ENCODE measurements around the gene PDE4D. TPM values are rescaled to one million over a fixed set of nuclear protein-coding genes. Genes with fewer than 3 reads are reported as not detected.

Gene PDE4D
- total RNA-seq, 1 experiment from 2014 or later, result 6.5 TPM

DNA sequence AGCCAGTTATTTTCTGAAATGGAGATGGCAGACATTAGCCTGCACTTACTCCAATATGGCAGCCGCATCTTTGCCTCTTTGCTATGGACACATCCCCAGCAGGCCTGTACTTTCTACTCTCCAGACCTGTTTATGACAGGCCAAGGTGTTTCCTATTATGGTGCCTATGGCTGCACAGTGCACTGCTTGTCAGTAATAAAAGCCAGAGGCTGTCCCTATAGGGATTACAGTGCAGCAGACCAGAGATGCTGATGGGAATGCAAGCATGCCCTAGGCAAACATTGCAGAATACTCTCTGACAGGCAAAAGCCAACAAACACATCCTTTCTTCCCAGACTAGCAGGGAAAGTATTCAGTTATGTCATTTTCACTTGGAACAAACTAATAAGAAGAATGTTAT is 867.8 kb downstream of the PDE4D start:
- TF ChIP-seq EZH2 (IDR thresholded peaks at IDR 0.05; ENCODE audit: borderline replicate concordance, low read depth, low read length, poor library complexity, severe bottlenecking), result no peak
- TF ChIP-seq, protein P1, sequence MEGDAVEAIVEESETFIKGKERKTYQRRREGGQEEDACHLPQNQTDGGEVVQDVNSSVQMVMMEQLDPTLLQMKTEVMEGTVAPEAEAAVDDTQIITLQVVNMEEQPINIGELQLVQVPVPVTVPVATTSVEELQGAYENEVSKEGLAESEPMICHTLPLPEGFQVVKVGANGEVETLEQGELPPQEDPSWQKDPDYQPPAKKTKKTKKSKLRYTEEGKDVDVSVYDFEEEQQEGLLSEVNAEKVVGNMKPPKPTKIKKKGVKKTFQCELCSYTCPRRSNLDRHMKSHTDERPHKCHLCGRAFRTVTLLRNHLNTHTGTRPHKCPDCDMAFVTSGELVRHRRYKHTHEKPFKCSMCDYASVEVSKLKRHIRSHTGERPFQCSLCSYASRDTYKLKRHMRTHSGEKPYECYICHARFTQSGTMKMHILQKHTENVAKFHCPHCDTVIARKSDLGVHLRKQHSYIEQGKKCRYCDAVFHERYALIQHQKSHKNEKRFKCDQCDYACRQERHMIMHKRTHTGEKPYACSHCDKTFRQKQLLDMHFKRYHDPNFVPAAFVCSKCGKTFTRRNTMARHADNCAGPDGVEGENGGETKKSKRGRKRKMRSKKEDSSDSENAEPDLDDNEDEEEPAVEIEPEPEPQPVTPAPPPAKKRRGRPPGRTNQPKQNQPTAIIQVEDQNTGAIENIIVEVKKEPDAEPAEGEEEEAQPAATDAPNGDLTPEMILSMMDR (conservative IDR thresholded peaks at IDR 0.05; ENCODE audit: low read depth, low read length), result no peak
- POLR2A ChIA-PET (ENCODE audit: low non-redundant PET), result no interaction called here
- Histone ChIP-seq H3K9me3 (ENCODE audit: low read depth, low read length, poor library complexity, severe bottlenecking) (peaks cover 16% of the 10 kb centered on the region), H3K4me3 (ENCODE audit: low read depth, low read length, poor library complexity, severe bottlenecking) (no peak overlapping the region), H3K27ac (ENCODE audit: low read depth, low read length, poor library complexity, severe bottlenecking) (no peak overlapping the region), H3K27me3 (replicated peaks; ENCODE audit: insufficient read depth, low read depth, low read length, poor library complexity) (no peaks in the 10 kb centered on the region), H3K4me1 (ENCODE audit: insufficient read depth, low read length, poor library complexity, severe bottlenecking) (no peaks in the 10 kb centered on the region), H3K36me3 (ENCODE audit: insufficient read depth, low read length, poor library complexity, severe bottlenecking) (no peaks in the 10 kb centered on the region)
- BruUV-seq (replicated peaks), result no TSS peak
- CTCF ChIA-PET, result no interaction called here
- DNase-seq (ENCODE audit: low spot score), result no peak
- intact Hi-C loops (cut with micrococcal nuclease; ENCODE audit: unreplicated experiment), result no loop called here

DNA sequence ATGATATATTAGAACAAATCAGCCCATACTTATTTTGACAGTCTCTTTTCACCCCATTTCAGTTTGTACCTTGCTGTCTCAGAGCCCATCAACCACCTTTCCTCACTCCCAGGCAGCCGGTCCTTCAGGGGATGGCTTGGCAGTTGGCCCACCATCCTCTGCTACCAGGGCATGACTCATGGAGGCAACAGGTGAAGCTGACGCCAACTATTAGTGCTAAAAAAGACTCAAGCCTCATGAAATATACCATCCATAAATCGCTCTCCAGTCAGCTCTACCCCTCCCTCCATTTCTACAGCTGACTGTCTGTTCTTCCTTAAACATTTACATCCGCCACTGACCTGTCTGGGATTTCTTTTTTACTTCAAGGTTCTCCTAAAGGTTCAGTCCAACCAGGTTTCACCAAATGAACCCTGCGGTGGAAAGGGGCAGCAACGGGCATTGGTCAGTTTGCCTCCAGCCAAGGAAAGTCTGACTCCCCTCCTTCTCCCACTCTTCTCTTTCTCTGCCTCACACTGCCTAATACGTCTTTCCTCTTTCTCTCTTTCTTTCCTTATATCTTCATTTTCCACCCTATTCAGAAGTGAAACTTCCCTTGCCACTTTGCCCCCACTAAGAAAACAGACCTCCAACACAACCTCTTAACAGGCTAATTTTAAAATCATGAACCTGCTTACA is 871.5 kb downstream of the PDE4D start:
- Histone ChIP-seq H3K4me3 (ENCODE audit: low read depth, low read length, poor library complexity, severe bottlenecking) (no peak overlapping the region), H3K27ac (ENCODE audit: low read depth, low read length, poor library complexity, severe bottlenecking) (no peak overlapping the region), H3K27me3 (replicated peaks; ENCODE audit: insufficient read depth, low read depth, low read length, poor library complexity) (no peaks in the 10 kb centered on the region), H3K9me3 (ENCODE audit: low read depth, low read length, poor library complexity, severe bottlenecking) (no peaks in the 10 kb centered on the region), H3K36me3 (ENCODE audit: insufficient read depth, low read length, poor library complexity, severe bottlenecking) (no peaks in the 10 kb centered on the region), H3K4me1 (ENCODE audit: insufficient read depth, low read length, poor library complexity, severe bottlenecking) (no peaks in the 10 kb centered on the region)
- no TSS peak for BruUV-seq (replicated peaks)
- ChIA-PET POLR2A (ENCODE audit: low non-redundant PET) (no interaction called here), CTCF (no interaction called here)
- no peak for DNase-seq (ENCODE audit: low spot score)
- intact Hi-C loops (cut with micrococcal nuclease; ENCODE audit: unreplicated experiment), result no loop called here
- TF ChIP-seq, protein P1 (conservative IDR thresholded peaks at IDR 0.05; ENCODE audit: low read depth, low read length), result no peak
- TF ChIP-seq EZH2 (IDR thresholded peaks at IDR 0.05; ENCODE audit: borderline replicate concordance, low read depth, low read length, poor library complexity, severe bottlenecking), result no peak

DNA sequence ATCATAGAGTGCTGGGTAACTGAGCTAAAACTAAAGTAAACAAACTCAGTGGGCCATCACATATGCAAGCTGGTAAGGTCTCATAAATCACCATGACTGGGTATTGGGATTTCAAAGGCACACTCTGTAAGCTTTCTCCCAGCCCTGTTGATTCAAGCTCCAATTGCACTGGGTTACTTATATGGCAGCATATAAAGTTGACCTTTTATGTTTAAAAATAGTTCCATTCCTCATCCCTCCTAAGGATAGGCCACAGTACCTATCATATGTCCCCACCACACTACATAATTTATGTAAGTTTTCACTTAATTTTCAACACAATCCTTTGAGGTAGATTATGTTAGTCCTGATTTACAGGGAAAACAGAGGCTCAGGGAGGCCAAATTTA is 872.2 kb downstream of the PDE4D start:
- H3K27me3 ChIP-seq (replicated peaks; ENCODE audit: insufficient read depth, low read depth, low read length, poor library complexity), result no peaks in the 10 kb centered on the region
- intact Hi-C loops (cut with micrococcal nuclease; ENCODE audit: unreplicated experiment), result no loop called here
- BruUV-seq (replicated peaks), result no TSS peak
- TF ChIP-seq, protein P1 (conservative IDR thresholded peaks at IDR 0.05; ENCODE audit: low read depth, low read length), result no peak
- TF ChIP-seq EZH2 (IDR thresholded peaks at IDR 0.05; ENCODE audit: borderline replicate concordance, low read depth, low read length, poor library complexity, severe bottlenecking), result no peak
- no peak overlapping the region for H3K4me3 ChIP-seq (ENCODE audit: low read depth, low read length, poor library complexity, severe bottlenecking)
- DNase-seq (ENCODE audit: low spot score), result no peak
- no peaks in the 10 kb centered on the region for H3K9me3 ChIP-seq (ENCODE audit: low read depth, low read length, poor library complexity, severe bottlenecking)
- ChIA-PET POLR2A (ENCODE audit: low non-redundant PET) (no interaction called here), CTCF (no interaction called here)
- no peak overlapping the region for H3K27ac ChIP-seq (ENCODE audit: low read depth, low read length, poor library complexity, severe bottlenecking)
- no peaks in the 10 kb centered on the region for H3K36me3 ChIP-seq (ENCODE audit: insufficient read depth, low read length, poor library complexity, severe bottlenecking)
- H3K4me1 ChIP-seq (ENCODE audit: insufficient read depth, low read length, poor library complexity, severe bottlenecking), result no peaks in the 10 kb centered on the region
